GM20000 (cell line): ENCODE measurements around the gene CFAP97D2.

Experiments
- DNase-seq: peaks from one replicate; pipeline ENCODE4 v3.0.0; 2012; ENCODE audit warnings: low spot score
- CTCF ChIP-seq: IDR thresholded peaks from 2 replicates; pipeline ENCODE4 v1.5.1; 2012; ENCODE audit warnings: mild to moderate bottlenecking, control low read depth; ENCODE audit errors: extremely low read depth, missing control alignments

CFAP97D2 gene

GRCh38 chr13:114234645-114235421, 55.8 kb downstream of the CFAP97D2 start, which contains the start of gene CDC16:
TSS of gene CDC16 (plus strand) at chr13:114234897. CDS start at chr13:114235085, 188 bp downstream.
- no peak for TF ChIP-seq CTCF
- DNase-seq = peak; percentile 95

GRCh38 chr13:114235697-114236096, 56.6 kb downstream of the CFAP97D2 start:
- no peak for TF ChIP-seq CTCF

GRCh38 chr13:114236227-114236626, 57.2 kb downstream of the CFAP97D2 start:
- DNase-seq = no peak
- no peak for TF ChIP-seq CTCF

More at GRCh38 chr13:114235697-114236096, 56.6 kb downstream of the CFAP97D2 start:
- no peak for DNase-seq

- DNase-seq = no peak
- TF ChIP-seq CTCF = no peak
Measured at GRCh38 chr13:114237415-114238112, 58.5 kb downstream of the CFAP97D2 start.

- DNase-seq = no peak
- TF ChIP-seq CTCF = no peak
Measured at GRCh38 chr13:114241918-114242317, 62.9 kb downstream of the CFAP97D2 start.

DNA sequence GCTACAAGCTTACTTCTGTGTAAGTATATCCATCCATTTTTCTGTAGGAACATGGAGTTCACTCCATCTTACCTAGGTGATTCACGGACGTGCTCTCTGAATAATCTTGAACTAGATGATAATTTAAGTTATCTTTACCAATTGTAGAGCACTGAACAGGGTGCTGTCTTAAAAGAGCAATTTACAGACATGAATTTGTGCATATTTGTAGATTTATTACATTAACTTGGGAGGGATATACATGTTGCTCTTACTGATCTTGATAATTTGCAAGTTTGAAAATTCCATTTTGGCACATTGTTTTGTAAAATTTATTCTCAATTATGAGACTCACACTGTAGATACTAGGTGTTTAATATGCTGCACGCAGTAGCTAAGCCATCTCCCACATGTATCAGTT, 64.9 kb downstream of the CFAP97D2 start:
- DNase-seq = no peak
- TF ChIP-seq CTCF = no peak

- DNase-seq = no peak
- no peak for TF ChIP-seq CTCF
Measured at GRCh38 chr13:114244637-114245036, 65.6 kb downstream of the CFAP97D2 start.
